Colonic mucosa (tissue), 4 donors: Measurements from ENCODE around the gene SDCBP2. TPM values are rescaled to one million over a fixed set of nuclear protein-coding genes. Genes with fewer than 3 reads are reported as not detected.

Experiments used
- DNase-seq: peaks from one replicate; pipeline ENCODE4 v3.0.0-alpha.2; 2020
- H3K27ac ChIP-seq: fragments of 200-600 bp; one replicate; pipeline ENCODE4 v1.8.0; 2021
- H3K27me3 ChIP-seq: fragments of 200-600 bp; one replicate; pipeline ENCODE4 v1.8.0; 2021
- H3K36me3 ChIP-seq: fragments of 200-600 bp; one replicate; pipeline ENCODE4 v1.8.0; 2021
- H3K4me1 ChIP-seq: fragments of 200-600 bp; one replicate; pipeline ENCODE4 v1.8.0; 2021; ENCODE audit warnings: mild to moderate bottlenecking
- H3K4me3 ChIP-seq: fragments of 200-600 bp; one replicate; pipeline ENCODE4 v1.8.0; 2021
- H3K9ac ChIP-seq, 2 donors: one replicate each; pipeline ENCODE4 v1.7.0; 2013; ENCODE audit warnings: control low read depth in 2 of 2, low read depth in 2 of 2, low read length in 2 of 2
- H3K9me3 ChIP-seq: fragments of 200-600 bp; one replicate; pipeline ENCODE4 v1.8.0; 2021
- CTCF ChIP-seq: fragments of 200-600 bp; IDR thresholded peaks from one replicate; pipeline ENCODE4 v1.8.0; 2022; ENCODE audit warnings: antibody characterized with exemption, mild to moderate bottlenecking
- intact Hi-C: fragments of 100-400 bp; cut with DNase I; formaldehyde crosslinking; loops from one replicate; pipeline ENCODE4 v1.14.1; 2022
- total RNA-seq, 2 donors: library from RNA; stranded (reverse); fragmentation: NEBNext Ultra II Directional in 1 of 2; extraction: Animal tissue kit (Norgen Biotek cat#: 25700) in 1 of 2; gene quantifications; one replicate each; pipeline ENCODE4 v1.2.1, GENCODE V29; 2021
- donor health status: healthy.
- donor health status: DM: no; HTN: no; CAD: no.
- donor health status: DM: no; HTN: no; CAD: no.

SDCBP2 gene
- total RNA-seq, 2 donors from 2014 or later, result 202 to 345 TPM

DNA sequence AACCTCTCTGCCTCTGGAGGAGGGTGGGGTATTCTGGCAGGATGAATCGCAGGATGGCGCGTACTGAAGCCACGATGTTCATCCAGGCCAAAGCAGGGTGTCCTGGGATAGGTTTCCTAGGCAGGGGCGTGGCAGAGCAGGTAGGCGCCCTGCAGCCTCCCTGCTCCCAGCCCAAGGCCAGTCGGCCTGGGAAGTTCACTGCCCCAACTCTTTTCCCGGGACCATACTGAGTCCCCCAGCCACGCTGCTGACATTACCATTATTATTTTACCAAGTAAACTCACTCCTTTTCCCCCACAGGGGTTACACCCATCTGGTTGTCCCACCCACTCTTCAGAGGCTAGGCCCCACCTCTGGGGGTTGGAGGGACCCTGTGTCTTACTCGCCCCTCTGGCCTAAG lies 21.8 kb downstream of the SDCBP2 start:
- Histone ChIP-seq H3K27ac (no peak overlapping the region), H3K27me3 (no peaks in the 10 kb centered on the region), H3K9me3 (no peaks in the 10 kb centered on the region), H3K36me3 (peaks cover 3% of the 10 kb centered on the region), H3K4me3 (no peak overlapping the region), H3K4me1 (no peaks in the 10 kb centered on the region), H3K9ac (no peak overlapping the region)
- intact Hi-C loops, result no loop called here
- no peak for DNase-seq
- TF ChIP-seq CTCF, result no peak

GRCh38 chr20:1306316-1307135 lies 22.4 kb downstream of the SDCBP2 start:
- Histone ChIP-seq H3K9me3 (no peaks in the 10 kb centered on the region), H3K9ac (no peak overlapping the region), H3K27ac (no peak overlapping the region), H3K36me3 (no peaks in the 10 kb centered on the region), H3K4me1 (no peaks in the 10 kb centered on the region), H3K27me3 (no peaks in the 10 kb centered on the region), H3K4me3 (no peak overlapping the region)
- intact Hi-C loops, result no loop called here
- no peak for TF ChIP-seq CTCF
- DNase-seq, result no peak

GRCh38 chr20:1305712-1306111 lies 23.2 kb downstream of the SDCBP2 start:
- no peaks in the 10 kb centered on the region for H3K27me3 ChIP-seq
- no peaks in the 10 kb centered on the region for H3K9me3 ChIP-seq
- H3K27ac ChIP-seq, result no peak overlapping the region
- no peak for TF ChIP-seq CTCF
- intact Hi-C loops, result no loop called here
- no peaks in the 10 kb centered on the region for H3K4me1 ChIP-seq
- no peak for DNase-seq
- no peaks in the 10 kb centered on the region for H3K36me3 ChIP-seq
- no peak overlapping the region for H3K4me3 ChIP-seq
- no peak overlapping the region for H3K9ac ChIP-seq

GRCh38 chr20:1304710-1305515 lies 24.0 kb downstream of the SDCBP2 start:
- no peak for DNase-seq
- Histone ChIP-seq H3K9me3 (no peaks in the 10 kb centered on the region), H3K4me1 (no peaks in the 10 kb centered on the region), H3K27me3 (no peaks in the 10 kb centered on the region), H3K36me3 (no peaks in the 10 kb centered on the region), H3K4me3 (no peak overlapping the region), H3K27ac (no peak overlapping the region), H3K9ac (no peak overlapping the region)
- intact Hi-C loops, result no loop called here
- no peak for TF ChIP-seq CTCF

DNA sequence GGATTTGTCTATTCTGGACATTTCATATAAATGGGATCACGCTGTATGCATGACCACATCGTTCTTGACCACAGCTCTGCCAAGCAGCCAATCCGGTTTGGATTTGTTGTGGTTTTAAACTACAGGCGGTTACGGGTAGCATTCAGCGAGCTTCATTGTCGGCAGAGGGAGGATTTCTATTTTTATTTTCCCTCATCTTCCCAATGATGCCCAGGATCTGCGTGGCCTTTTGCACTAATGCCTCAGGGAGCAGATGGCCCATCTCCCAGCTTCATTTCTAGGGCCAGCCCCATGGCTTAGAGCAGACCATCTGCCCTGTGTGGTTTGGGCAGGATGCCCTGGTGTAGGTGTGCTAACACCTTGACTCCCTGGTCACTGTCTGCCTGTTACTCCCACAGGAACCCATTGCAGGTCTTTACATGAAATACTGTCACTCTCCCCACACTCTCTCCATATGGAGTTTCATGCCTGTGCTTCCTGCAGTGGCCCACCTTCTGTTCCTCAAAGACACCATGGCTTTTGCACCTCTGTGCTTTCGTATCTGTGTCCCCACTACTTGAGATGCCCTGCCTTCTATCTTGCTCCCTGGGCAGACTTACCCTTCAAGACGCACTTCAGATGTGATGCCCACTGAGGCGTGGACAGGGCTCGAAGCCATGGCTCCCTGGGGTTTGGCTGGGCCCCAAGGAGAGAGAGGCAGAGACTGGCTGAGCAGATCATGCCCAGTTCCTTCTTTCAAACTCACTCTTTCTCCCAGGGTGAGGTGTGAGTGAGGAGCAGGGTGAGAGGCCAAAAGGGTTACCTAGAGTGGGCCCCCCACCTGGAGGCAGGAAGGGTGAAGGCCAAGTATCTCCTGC lies 26.0 kb downstream of the SDCBP2 start:
- H3K9ac ChIP-seq, result no peak overlapping the region
- H3K4me1 ChIP-seq, result no peaks in the 10 kb centered on the region
- H3K36me3 ChIP-seq, result no peaks in the 10 kb centered on the region
- H3K27me3 ChIP-seq, result no peaks in the 10 kb centered on the region
- no peaks in the 10 kb centered on the region for H3K9me3 ChIP-seq
- H3K4me3 ChIP-seq, result no peak overlapping the region
- DNase-seq, result no peak
- intact Hi-C loops, result no loop called here
- TF ChIP-seq CTCF, result no peak
- H3K27ac ChIP-seq, result no peak overlapping the region
